ENCODE measurements around the gene ZC3H13.
"Not testable (repeated sequence)": the region's sequence is repeated elsewhere in the genome, so short reads cannot be mapped to it uniquely, and the experiment has no call there.

The ZC3H13 gene

DNA sequence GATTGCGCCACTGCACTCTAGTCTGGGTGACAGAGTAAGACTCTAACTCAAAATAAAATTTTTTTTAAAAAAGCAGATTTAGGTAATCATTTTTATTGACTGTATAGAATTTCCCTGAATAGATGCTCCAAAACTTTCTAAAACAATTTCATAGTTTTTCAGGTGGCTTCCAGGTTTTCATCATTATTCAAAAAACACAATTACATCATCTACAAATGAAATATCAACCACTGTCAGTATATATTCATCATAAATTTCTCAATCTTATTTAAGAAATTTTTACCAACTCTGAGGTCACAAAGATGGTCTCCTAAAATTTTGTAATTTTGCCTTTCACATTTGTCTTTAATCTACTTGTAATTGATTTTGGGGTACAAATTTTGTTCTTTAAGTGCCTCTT, 48.1 kb downstream of the ZC3H13 start:
- DNase-seq, result no peak

- DNase-seq, result no peak
Observed at GRCh38 chr13:45996631-45997030, 55.9 kb downstream of the ZC3H13 start.

DNA sequence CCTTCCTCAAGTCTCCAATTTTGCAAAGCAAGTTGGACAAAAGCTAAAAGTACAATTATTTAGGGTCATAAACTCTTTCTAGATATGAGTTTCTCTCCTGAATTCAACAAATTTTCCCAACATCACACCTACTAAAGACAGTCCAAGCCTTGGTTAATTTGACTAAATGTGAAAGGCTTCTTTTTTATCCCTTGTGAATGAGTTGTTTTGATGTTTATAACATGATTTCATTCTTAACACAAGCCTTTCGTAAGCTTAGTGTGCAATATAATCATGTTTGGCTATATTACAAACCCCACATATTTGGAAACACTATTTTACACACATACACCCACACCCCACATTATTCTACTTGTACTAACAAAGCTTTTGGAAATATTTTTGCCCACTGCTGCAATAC, 57.3 kb downstream of the ZC3H13 start:
- no peak for DNase-seq

DNA sequence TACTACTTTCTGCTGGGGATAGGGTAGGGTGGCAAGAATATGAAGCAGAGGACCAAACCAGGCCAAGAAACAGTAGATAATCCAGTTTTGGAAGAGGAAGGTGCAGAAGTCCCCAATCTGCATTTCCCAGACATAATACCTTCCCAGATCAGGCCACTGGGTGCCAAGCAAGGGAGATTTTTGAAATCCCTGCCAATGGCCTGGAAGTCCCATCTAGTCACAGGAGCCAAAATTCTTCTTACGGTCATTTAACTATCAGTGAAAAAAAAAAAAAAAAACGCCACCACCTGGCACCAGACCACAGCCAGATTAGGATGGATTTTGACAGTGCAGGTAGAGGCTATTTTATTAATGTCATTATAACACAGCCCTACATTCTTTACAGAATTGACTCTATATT, 57.8 kb downstream of the ZC3H13 start:
- DNase-seq, result no peak

DNA sequence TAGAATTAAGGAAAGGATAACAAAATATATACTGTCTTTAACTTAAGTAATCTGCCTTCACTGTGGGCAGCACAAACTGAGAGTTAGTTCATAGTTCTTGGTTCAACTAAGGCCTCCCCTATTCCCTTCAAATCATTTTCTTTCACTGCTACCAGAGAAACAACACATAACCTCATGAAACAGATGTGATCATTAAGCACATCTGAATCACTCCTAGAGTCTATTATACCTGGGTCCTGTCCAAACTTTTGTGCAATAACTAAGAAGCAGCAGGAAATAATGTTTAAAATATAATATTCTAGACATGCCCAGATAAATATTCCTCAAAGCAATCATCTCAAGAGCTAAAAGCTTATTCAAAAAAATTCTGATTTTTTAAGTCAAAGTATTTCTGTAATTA, 62.9 kb downstream of the ZC3H13 start:
- no peak for DNase-seq

DNA sequence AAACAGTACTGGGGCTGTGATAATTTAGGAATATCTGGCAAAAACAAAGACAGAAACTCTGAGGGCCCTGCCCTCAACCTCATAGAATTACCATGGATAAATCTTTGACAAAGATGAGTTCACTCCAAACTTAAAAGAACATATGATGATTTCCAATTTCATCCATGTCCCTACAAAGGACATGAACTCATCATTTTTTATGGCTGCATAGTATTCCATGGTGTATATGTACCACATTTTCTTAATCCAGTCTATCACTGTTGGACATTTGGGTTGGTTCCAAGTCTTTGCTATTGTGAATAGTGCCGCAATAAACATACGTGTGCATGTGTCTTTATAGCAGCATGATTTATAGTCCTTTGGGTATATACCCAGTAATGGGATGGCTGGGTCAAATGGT, 71.4 kb downstream of the ZC3H13 start:
- not testable (repeated sequence) for DNase-seq

GRCh38 chr13:45975337-45975736, 77.2 kb downstream of the ZC3H13 start:
- DNase-seq, result no peak

DNA sequence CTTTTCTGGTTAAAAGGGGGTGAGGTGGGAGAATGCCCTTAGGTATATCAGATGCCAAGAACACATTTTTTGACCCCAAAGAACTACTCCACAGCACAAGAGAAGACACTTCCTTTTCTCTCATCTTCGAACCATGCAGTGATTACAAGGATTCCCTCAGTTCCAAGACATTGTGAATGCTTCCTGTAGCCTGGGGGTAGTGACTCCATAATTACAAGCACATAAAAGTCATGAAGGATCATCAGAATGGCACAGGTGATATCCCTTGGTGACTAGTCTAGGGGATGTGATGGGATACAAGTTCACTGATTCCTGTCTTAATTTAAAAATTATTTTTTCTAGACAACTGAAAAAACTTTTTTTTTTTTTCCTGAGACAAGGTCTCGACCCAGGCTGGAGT, 78.0 kb downstream of the ZC3H13 start:
- no peak for DNase-seq

- no peak for DNase-seq
Observed at GRCh38 chr13:45967589-45967988, 85.0 kb downstream of the ZC3H13 start.

- no peak for DNase-seq
Observed at GRCh38 chr13:45966715-45967114, 85.8 kb downstream of the ZC3H13 start.

GRCh38 chr13:45961468-45961867, 91.1 kb downstream of the ZC3H13 start:
- DNase-seq, result no peak

DNA sequence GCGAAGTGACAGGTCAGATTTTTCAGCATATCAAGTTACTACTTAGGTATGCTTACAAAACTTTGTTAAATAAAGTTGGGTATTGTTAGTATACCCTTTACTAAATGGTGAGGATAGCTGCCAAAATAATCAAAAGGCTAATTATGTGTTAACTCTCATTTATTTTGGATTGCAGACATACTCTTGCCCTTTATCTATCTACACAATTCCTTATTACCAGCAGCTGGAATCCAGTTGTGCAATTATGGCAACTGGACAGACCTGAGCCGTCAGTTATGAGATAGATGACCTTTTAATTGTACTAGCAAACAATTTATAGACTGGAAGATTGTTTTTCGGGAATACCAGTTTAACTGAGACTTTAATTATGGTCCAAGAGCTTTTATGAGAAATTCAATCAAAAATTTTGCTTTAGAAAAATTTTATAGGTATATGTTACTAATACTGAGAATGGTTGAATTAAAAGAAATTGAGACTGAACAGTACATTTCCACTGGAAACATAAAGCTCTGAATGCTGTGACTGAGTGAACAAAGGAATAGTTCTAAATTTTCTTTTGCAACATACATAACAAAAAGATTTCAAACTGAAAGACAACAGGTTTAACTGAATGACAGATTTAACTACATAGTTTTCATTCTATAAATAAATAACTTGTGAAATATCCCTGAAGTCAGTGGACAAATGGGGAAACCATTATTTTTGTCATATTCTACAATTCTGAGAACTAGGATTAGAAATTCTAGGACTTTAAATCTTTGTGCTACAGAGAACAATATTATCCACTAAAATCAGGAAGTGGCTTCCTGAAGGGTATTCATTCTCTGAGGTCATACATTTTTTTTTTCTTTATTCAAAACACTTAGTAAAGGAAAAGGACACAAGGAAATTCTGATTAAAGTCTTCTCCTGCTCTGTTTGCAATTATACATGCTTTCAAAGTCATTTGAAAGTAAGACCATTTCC, 97.4 kb downstream of the ZC3H13 start:
- no peak for DNase-seq

- no peak for DNase-seq
Observed at GRCh38 chr13:45953082-45953481, 99.5 kb downstream of the ZC3H13 start.

DNA sequence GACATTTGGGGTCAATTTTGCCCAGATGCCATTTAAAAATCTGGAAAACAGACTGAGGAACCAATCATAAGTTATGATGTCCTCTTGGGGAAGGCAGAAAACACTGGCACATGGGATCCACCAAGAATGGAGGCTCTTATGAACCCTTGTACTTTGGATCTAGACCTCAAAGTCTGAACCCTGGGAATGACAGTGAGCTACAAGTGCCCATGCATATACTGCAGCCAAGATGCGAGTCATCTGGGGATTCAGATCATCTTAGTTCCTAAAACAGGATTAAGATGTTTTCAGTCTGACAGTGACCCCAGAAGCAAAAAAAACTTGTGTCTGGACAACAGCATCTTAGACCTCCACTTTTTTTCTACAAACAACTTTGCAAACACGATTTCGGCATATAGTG, 100.8 kb downstream of the ZC3H13 start:
- no peak for DNase-seq

DNA sequence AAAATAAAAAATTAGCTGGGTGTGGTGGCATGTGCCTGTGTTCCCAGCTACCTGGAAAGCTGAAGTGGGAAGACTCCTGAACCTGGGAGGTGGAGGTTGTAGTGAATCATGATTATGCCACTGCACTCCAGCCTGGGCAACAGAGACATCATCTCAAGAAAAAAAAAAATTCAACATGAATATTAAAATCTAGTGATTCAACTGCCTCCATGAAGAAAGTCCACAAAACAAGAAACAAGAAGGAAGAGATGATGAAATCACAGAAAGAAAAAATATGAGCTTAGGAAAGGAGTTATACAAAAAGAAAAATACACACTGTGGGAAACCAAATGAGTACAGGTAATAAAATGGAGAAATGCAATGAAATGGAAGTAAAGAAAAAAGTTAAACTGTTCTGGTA, 101.4 kb downstream of the ZC3H13 start:
- DNase-seq, result no peak

DNA sequence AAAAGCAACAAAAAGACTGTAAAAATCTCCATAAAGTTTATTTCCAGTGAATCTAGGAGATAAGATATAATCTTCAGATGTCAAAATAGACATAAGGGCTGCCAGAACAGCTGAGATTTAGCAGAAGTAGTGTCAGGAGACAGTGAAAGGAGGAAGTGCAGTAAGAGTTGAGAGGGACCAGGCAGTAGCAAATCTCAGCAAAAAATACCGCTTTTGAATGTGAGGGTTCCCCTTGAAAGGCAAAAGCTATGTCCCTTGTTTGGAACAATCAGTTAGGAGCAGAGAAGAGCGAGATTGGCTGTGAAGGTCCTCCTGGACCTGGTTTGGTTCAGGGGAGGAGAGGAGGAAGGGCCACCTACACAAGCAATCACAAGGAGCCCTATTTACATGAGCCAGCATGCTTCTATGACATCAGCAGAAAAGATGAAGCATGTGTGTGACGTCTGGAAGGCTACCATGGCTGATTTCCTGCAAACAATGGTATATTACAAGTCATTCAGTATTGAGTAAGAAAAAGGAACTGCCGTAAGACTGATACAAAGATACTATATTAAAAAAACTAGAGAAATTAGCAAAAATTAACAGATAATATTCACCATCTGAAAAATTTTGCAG, 102.1 kb downstream of the ZC3H13 start:
- DNase-seq, result no peak

DNA sequence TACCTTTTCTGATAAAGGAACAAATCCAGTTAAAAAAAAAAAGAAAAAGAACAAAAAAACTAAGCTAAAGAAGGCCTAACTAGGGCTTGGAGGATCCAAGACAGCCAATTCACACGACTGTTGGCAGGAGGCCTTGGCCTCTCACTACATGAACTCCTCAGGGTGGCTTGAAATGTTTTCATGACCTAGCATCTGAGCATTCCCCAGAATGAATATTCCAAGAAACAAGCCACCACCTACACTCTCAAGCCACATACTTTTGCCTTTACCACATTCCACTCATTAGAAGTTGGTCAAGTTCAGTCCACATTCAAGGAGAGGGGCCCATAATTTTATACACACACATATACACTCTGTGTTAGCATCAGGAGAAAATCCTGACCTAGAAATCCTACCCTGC, 103.4 kb downstream of the ZC3H13 start:
- no peak for DNase-seq

DNA sequence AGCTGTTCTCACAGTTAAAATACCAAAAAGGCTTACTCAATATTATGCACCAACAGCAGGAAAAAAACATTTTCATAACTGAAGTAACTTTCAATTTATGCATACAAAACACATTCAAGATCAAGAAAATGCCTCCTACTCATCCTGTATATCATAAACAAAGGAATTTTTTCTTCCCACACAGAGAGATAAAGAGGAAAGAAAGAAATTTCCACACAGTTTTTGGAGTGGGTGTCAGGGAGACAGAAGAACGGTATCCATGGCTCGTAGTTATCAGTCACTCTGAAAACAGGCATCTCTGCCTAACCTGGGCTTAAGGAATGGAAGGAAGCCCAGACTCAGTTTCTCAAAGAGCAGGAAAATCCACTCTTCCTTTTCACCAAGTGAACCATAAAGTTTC, 108.6 kb downstream of the ZC3H13 start:
- DNase-seq, result no peak

DNA sequence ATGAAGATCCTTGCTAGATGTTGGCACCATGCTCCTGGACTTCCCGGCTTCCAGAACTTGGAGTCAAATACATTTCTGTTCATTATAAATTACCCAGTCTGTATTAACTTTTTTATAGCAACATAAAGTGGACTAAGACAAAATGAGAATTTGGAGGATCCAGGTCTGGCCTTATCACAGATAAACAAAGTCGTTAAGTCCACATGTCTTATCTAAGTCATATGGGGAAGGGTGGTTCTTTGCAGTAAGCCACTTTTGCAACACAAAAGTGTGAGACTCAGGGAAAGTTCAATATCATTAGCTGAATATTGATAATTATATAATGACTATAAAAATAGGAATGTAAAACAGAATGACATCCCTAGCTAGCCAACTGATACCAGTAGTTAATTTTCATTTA, 109.4 kb downstream of the ZC3H13 start:
- DNase-seq, result no peak

GRCh38 chr13:45941261-45941660, 111.3 kb downstream of the ZC3H13 start:
- DNase-seq, result no peak

DNA sequence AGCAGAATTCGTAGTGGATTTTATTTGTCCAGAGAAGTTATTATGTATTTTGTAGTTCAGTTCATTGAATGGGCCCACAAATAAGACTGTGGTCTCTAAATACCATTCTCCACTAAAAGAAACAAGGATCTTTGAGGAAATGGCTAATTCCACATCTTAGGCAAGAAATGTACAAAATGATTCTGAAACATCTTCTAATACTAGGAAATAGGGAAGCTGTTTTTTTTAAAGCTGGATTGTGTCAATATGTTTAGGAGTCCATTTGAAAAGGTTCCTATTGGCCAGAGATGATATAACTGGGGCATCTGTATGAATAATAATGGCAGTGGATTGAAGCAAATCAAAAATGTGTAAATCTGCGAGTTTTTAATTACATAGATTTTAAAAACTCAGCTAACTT, 112.5 kb downstream of the ZC3H13 start:
- no peak for DNase-seq

- no peak for DNase-seq
Observed at GRCh38 chr13:45936621-45937020, 115.9 kb downstream of the ZC3H13 start.

DNA sequence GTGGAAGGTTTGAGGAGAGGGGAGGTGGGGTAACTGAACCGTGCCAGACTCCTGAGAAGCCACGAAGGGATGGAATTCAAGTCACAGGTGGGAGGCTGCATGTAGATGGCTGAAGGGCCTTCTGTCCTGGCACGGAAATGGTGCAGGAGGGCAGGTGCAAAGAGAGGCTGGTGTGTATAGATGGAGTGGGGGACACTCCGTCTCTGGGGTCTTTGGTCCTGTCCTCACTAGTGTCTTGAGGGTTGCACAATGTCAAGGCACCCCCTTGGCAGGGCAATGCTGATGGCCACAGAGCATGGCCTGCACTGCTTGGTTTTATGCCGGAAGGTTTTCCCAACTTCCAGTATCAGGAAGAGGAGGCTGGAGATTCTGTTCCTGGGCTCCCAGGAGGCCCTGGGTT, 118.3 kb downstream of the ZC3H13 start:
- no peak for DNase-seq

DNA sequence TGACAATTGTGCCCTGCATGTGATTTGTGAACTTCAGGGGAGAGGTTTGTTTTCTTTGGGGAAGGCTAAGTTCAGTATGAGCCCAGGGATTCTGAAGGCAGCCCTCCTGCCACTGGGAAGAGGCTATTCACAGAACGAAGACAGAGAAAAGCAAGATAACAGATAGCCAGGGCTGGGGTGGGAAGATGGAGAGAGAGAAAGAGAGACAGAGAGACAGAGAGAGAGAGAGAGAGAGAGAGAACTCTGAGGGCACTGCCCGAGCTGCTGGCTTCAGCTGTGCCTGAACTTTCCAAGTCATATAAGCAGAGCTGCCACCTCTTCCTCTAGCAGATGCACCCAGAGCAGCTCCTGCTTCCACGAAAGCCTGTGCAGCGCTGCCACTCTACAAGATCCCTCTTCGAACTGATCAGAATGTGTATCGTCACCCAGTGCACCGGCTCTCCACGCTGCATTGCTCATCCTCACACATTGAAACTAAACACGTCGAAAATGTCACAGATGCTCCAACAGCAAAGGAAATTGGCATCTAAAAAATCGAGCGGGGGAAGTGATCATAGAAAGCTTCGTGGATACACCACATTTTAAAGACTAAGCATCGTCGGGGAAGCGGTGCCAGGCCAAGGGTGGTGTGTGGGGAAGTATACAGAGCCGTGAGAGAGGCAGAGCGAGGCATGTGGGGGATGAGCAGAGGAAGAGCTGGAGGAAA, 119.2 kb downstream of the ZC3H13 start:
- DNase-seq, result no peak
